MM.1S (cell line): ENCODE measurements around the gene NTM.

Source experiments
- EZH2 ChIP-seq: fragments of 300-600 bp; sonication (generic); optimal IDR thresholded peaks from 2 replicates; pipeline ENCODE3; 2017; ENCODE audit warnings: low read depth, mild to moderate bottlenecking, antibody characterized with exemption, low read length, mixed read lengths
- EZH2phosphoT487 ChIP-seq: fragments of 300-600 bp; sonication (generic); IDR thresholded peaks from 2 replicates; pipeline ENCODE4 v1.6.1; 2018; ENCODE audit warnings: antibody characterized with exemption, low read length
- TF ChIP-seq, protein P1 (sequence below): fragments of 300-600 bp; sonication (generic); IDR thresholded peaks from 2 replicates; pipeline ENCODE4 v1.5.1; 2016; ENCODE audit warnings: antibody characterized with exemption, low read length, mixed read lengths

DNA sequence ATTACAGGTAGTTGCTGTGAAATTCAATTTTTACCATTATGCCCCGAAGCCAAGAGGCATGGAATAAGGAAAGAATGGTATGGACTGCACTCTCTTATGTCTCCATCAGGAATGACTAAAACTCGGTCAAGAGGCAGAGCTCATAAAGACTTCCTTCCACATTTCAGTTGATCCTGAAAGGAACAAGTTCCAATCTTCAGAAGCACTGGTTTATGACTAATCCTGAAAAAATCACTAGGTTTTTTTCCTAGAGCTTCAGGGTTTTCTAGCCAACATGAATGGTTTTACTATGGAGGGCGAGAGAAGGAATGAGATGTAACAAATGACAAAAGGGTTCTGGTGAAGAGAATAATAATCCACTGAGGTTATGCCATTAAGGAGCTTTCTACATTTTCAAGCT is 832.2 kb downstream of the NTM start:
- TF ChIP-seq, protein P1, sequence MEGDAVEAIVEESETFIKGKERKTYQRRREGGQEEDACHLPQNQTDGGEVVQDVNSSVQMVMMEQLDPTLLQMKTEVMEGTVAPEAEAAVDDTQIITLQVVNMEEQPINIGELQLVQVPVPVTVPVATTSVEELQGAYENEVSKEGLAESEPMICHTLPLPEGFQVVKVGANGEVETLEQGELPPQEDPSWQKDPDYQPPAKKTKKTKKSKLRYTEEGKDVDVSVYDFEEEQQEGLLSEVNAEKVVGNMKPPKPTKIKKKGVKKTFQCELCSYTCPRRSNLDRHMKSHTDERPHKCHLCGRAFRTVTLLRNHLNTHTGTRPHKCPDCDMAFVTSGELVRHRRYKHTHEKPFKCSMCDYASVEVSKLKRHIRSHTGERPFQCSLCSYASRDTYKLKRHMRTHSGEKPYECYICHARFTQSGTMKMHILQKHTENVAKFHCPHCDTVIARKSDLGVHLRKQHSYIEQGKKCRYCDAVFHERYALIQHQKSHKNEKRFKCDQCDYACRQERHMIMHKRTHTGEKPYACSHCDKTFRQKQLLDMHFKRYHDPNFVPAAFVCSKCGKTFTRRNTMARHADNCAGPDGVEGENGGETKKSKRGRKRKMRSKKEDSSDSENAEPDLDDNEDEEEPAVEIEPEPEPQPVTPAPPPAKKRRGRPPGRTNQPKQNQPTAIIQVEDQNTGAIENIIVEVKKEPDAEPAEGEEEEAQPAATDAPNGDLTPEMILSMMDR, result no peak
- no peak for TF ChIP-seq EZH2
- no peak for TF ChIP-seq EZH2phosphoT487
